HG02763 (cell line): ENCODE data around the gene BCAP31.
A peak's percentile ranks its signal among the peaks of the same experiment; 100 is the strongest.

Experiments used
- ATAC-seq: cut with Tn5 transposase; IDR thresholded peaks from one replicate; pipeline ENCODE4 v1.9.1; 2021; ENCODE audit warnings: mild to moderate bottlenecking, moderate library complexity; ENCODE audit not compliant: unreplicated experiment

Gene BCAP31

DNA sequence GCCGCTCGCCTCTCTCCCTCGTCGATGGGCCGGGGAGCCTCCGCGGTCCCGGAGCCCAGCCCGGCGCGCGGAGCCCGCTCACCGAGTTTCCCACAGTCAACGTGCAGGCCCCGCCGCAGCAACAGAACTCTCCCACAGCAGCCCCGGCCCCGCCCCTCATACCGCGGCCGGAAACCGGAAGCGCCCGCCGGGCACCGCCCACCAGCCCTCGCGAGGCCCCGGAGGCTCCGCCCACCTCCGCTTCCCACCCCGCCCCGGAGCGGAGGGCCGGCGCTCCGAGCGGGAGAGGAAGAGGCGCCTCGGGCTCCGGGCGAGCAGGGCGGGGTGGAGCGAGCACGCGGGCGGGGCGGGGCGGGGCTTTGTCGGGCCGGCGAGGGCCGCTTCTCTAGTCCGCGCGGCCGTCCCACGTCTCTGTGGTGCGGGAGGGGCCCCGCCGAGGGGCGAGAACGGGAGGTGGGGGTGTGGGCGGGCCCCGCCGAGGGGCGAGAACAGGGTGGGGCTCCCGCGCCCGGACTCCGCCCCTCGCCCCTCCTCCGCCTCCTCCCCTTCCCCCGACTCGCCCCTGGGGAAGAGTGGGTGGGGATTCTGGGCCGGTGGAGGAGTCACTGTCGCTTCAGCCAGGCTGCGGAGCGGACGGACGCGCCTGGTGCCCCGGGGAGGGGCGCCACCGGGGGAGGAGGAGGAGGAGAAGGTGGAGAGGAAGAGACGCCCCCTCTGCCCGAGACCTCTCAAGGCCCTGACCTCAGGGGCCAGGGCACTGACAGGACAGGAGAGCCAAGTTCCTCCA is at the start of gene BCAP31, which contains the start of gene ABCD1:
Gene BCAP31, minus strand, starts transcription at position 136 of the 787 bp plus-strand sequence. CDS start 1,143 bp downstream, outside the sequence.
Gene ABCD1, plus strand, starts transcription at position 605 of the 787 bp plus-strand sequence. CDS start 411 bp downstream, outside the sequence.
- peak; percentile 59 for ATAC-seq

DNA sequence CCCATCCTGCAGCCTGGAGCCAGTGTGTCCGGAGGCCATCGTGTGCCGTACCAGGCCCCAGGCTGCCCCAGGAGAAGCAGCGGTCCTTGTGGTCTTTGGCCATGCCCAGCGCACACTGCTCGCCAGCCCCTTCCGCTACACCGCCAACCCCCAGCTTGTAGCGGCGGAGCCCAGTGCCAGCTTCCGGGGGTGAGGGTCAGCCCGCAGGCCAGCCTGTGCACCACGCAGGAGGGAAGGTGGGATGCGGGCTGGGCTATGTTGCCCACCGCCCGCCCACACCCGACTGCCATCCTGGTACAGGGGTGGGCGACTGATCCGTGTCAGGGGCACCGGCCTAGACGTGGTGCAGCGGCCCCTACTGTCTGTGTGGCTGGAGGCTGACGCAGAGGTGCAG is 49.0 kb upstream of the BCAP31 start:
- no peak for ATAC-seq

DNA sequence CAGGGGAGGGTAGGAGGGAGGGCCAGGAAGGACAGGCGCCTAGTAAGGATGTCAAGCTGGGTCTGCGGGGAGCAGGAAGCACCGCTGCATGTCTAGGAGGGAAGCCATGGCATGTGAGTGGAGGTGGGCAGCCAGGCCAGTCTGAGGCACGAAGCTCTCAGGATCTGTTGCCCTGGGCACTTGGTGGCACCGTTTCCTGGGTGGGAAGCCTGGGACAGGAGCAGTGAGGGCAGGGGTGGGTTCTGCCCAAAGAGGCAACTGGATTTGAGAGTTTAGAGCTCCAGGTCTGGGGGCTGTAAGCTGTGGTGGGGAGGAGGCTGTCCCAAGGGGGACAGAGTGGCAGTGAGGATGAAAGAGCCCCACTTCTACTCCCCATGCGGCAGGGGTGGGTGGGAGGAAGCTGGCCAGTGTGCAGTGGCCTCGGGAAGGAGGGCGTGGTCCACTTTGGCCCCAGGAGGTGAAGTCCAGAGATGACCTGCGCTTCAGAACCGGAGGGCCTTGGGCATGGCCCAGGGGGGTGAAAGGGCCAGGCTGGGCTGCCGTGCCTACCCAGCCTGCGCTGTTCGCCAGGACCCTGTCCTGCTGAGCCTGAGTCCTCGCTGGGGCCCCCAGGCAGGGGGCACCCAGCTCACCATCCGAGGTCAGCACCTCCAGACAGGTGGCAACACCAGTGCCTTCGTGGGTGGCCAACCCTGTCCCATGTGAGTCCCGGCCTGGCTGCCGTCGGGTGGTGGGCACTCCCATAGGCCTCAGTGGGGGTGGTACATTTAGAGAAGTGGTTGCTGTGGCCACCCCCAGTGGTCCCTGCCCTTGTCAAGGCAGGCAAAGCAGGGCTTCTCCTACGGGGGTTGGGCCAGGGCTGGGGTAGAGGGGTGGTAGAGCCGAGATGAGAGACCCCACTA is 48.4 kb upstream of the BCAP31 start:
- no peak for ATAC-seq

DNA sequence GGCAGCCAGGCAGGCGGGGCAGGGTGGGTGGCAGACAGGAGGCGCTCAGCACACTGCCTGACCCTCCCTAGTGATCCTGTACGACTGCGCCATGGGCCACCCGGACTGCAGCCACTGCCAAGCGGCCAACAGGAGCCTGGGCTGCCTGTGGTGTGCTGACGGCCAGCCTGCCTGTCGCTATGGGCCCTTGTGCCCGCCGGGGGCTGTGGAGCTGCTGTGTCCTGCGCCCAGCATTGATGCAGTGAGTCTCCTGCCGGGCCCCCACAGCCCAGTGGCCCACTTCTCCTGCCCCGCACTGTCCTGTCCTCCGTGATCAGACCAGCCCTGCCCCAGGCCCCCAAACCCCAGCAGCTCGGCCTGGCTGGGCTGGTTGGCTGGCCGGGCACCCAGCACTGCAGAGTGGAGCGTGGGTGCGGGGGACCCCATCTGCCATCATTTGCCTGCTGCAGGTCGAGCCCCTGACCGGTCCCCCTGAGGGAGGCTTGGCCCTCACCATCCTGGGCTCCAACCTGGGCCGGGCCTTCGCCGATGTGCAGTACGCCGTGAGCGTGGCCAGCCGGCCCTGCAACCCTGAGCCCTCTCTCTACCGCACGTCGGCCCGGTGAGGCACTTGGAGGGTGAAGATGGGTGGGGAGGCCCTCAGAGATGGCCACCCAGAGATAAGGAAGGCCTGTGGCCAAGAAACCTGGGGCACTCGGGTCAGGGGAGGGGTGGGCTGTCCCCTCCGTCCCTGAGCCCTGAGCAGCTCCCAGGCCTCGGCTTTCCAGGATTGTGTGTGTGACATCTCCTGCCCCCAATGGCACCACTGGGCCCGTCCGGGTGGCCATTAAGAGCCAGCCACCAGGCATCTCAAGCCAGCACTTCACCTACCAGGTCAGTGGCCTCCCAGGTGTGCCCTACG is 47.5 kb upstream of the BCAP31 start:
- no peak for ATAC-seq

DNA sequence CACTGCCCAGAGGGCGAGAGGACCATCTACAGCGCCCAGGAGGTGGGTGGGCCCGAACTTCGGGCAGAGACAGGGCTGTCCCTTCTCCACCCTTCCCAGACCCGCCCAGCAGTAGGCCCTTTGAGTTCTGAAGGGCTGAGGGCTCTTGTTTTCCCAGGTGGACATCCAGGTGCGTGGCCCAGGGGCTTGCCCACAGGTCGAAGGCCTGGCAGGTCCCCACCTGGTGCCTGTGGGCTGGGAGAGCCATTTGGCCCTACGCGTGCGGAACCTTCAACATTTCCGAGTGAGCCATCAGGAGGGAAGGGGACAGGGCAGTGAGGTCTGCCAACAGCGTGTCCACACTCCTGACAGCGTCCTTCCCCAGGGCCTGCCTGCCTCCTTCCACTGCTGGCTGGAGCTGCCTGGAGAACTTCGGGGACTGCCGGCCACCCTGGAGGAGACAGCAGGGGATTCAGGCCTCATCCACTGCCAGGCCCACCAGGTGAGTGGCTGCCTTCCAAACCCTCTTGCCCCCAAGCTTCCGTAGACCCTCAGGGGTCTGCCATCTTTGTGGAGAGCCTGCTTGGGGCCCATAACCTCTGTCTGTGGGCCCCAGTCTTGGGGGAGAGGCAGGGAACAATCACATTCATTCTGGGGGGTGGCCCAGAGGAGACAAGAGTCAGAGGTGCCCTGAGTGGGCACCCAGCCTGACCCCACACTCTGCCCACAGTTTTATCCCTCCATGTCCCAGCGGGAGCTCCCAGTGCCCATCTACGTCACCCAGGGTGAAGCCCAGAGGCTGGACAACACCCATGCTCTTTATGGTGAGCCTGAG is 46.6 kb upstream of the BCAP31 start:
- ATAC-seq, result no peak

DNA sequence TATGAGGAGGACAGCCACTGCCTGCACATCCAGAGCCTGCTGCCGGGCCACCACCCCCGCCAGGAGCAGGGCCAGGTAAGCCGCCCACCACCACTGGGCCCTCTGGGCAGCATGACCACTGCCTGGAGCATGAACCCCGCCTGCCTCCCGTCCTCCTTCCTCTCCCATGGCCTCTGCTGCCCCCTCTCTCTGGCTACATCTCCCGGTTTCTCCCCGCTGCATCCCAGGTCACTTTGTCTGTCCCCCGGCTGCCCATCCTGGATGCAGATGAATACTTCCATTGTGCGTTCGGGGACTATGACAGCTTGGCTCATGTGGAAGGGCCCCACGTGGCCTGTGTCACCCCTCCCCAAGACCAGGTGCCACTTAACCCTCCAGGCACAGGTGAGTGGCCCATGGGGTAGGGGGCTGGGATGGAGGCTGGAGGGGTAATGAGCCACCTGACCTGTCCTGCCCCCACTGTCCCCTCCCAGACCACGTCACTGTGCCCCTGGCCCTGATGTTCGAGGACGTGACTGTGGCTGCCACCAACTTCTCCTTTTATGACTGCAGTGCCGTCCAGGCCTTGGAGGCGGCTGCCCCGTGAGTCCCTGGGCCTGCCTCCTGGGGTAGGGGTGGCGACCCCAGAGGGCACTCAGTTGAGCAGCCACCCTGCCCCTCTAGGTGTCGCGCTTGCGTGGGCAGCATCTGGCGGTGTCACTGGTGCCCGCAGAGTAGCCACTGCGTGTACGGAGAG is 45.8 kb upstream of the BCAP31 start:
- no peak for ATAC-seq

DNA sequence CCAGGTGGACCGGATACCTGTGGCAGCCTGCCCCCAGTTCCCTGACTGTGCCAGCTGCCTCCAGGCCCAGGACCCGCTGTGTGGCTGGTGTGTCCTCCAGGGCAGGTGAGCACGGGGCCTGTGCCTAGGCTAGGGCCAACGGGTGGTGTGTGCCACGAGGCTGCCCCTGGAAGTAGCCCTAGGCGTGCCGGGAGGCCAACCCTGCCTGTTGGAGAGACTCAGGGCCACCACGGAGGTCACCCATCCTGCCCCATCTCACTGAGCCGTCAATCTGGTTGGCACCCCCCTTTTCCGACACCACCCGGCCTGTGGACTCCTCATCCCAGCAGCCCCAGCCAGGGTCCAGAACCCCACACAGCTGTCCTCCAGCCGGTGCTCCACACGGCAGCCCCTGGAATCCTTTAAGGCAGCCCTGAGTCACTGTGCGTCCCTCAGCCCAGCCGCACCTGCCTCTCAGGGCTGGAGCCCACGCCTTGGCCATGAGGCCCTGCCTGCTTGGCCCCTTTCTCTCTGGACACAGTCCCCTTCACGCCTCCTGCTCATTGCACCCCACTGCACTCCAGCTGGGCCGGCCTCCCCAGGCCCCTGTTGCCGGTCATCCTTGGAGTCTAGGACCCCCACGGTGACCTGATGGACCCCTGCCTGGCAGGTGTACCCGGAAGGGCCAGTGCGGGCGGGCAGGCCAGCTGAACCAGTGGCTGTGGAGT is 45.1 kb upstream of the BCAP31 start:
- ATAC-seq, result no peak

DNA sequence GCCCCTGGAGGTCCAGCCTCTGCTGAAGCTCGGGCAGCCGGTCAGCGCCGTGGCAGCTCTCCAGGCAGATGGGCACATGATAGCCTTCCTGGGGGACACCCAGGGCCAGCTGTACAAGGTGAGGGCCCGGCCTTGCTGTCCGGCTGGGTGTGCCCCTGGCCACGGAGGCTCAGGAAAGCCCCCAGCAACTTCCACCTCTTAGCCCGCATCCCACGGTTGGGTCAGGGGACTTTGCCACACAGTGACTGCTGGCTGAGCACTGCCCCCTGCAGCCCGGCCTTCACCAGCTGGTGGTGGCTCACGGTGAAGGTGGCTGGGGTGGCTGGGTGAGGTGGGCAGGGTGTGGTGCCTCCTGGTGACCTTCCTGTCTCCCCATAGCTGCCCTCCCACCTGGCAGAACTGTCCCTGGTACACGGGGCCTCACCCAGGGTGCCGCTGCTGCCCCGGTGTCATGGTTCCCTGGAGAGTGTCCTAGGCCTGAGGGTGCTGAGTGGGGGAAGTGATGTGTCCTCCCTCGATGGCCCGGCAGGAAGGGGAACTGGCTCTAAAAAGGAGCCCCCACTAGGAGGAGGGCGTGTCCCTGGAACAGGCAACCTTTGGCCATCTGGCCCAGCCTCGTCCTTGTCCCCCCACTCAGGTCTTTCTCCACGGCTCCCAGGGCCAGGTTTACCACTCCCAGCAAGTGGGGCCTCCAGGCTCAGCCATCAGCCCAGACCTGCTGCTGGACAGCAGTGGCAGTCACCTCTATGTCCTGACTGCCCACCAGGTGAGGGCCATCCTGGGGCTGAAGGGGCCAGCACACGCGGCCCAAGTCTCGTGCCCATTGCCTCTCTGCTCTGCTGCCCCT is 44.3 kb upstream of the BCAP31 start:
- ATAC-seq, result no peak

DNA sequence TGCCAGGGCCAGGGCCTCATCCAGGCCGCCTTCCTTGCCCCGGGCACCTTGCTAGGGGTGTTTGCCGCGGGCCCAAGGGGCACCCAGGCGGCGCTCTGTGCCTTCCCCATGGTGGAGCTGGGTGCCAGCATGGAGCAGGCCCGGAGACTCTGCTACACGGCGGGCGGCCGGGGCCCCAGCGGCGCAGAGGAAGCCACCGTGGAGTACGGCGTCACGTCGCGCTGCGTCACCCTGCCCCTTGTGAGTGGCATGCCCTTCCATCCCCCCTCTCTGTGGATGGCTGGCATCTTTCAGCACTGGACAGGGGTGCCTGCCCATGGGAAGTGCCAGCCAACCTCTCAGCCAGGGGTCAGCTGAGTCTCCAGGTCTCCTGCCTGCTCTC is 43.5 kb upstream of the BCAP31 start:
- ATAC-seq, result no peak

DNA sequence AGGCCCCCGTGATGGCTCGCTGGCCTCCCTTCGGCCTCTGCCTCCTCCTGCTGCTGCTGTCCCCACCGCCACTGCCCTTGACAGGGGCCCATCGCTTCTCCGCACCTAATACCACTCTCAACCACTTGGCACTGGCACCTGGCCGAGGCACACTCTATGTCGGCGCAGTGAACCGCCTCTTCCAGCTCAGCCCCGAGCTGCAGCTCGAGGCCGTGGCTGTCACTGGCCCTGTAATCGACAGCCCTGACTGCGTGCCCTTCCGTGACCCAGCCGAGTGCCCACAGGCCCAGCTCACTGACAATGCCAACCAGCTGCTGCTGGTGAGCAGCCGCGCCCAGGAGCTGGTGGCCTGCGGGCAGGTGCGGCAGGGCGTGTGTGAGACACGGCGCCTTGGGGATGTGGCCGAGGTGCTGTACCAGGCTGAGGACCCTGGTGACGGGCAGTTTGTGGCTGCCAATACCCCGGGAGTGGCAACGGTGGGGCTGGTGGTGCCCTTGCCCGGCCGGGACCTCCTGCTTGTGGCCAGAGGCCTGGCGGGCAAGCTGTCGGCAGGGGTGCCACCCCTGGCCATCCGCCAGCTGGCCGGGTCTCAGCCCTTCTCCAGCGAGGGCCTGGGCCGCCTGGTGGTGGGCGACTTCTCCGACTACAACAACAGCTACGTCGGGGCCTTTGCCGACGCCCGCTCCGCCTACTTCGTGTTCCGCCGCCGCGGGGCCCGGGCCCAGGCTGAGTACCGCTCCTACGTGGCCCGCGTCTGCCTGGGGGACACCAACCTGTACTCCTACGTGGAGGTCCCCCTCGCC is 42.9 kb upstream of the BCAP31 start:
- ATAC-seq, result no peak

DNA sequence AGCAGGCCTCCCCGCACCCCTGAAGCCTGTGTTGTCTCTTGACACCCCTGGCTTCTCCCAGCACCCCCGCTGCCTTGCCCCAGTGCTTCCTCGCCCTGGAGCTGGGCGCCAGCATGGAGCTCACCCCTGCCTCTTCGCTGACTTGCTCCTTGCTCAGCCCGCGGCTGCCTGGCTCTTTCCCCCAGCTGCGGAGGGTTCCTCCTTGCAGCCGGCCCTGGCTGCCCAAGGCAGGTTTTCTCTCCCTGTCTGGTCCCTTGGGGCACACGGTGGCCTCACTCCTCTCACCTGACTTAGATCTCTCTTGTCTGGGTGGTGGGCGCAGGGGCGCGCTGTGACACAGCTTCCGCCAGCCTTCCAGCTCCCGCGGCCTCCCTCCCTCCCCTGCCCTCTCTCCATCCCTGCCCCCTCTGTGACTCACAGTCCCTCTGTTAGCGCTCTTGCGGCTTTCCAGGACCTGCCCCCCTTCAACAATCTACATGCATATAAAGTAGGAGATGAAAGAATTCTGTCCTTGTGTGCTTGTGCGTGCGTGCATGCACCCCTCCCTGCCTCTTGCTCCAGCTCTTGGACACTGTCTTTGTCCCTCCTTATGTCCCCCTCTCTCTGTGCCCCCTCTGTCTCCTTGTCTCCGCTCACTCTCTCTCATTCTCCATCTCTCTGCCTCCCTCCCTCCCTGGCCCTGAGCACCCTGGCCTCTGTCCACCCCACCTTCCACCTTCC is 42.1 kb upstream of the BCAP31 start:
- no peak for ATAC-seq

DNA sequence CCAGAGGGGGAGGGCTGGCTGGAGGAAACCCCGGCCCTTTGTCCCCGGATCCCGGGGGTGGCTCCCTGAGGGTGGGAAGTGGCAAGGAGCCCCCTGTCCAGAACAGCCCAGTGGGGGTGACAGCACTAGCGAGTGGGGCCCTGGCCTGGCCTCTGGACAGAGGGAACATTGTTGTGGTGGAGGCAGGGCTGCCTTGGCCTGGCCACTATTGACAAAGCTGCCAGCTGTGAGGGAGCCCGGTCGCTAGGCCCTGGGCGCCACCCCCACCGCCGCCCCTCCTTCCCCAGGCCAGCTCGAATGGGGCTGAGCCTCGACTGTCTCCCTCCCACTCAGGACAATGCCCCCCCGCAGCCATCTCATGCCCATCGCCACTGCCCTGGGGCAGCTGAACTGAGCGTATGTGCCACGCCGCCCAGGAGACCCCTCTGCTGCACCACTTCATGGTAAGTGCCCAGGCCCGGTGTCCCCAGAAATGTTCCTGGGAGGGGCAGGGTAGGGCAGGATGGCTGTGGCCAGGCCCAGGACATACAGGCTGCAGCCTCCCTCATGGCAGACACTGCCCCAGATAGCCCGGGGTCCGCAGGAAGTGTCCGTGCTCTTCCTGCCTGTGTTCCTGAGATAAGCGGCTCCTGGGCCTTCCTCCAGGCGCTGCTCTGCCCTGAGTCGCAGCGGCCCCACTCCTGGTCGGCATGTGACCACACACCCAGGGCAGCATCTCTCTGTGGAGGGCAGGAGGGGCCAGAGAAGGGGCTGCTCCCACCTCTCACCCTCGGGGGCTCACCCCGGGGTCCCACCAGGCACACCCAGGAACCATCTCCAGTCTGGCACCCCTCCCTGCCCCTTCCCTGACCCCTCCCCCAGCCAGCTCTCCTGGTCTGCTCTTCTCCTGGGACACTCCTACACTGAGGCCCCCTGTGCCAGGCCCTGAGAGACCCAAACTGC is 41.2 kb upstream of the BCAP31 start:
- no peak for ATAC-seq

DNA sequence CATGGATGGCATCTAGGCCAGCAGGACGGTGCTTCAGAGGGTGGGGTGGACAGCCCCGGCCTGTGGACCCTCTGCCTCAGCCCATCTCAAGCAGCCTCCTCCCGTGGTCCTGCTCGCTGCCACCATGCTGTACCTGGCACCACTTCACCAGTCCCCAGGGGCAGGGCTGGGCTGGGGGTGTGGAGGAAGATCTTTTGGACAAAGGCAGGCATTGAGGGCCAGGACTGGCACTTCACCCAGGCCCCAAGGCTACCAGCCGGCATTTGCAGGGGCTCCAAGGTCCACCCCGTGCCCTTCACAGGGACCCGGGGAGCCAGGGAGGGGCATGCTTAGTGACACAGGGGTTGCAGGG is 40.6 kb upstream of the BCAP31 start:
- no peak for ATAC-seq

DNA sequence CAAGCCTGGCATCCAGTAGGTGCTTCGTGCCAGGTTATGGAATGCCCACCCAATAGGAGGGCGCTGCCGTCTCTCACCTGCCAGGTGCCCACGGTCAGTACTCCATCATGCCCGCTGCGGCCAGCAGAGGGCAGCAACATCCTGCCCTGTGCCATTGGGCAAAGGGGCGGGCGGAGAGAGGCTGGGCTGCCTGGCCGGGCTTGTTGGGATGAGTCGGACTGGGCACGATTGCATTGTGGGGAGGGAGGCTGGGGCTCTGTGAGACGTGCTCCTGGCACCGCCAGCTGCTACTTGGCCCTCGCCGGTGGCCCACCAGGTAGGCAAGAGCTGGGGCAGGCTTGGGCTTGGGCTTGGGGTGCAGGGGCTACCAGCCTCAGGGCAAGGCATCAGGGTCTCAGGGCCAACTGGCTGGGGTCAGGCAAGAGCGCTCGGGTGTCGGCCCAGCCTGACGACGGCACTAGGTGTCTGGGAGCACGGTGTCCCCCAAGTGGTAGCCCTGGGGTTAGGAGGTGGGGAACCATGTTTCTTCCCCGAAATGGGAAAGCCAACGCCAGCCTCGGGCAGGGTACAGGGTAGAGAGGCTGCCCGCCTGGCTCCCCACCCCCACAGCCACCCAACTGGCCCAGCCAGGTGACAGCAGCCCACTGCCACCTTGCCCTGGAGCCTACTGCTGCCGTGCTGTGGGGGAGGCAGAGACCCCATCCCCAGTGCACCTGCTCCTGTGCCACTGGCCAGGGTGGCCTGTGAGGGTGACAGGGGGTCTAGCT is 40.0 kb upstream of the BCAP31 start, which contains the start of gene PLXNB3:
Gene PLXNB3, plus strand, starts transcription at position 261 of the 767 bp plus-strand sequence. CDS start 1,287 bp downstream, outside the sequence.
- peak; percentile 66 for ATAC-seq
